PC-3 (cell line): Measurements from ENCODE around the gene FANCE.

ENCODE experiments used
- EZH2 ChIP-seq: fragments of 300-600 bp; sonication (generic); IDR thresholded peaks from one replicate; pipeline ENCODE4 v1.6.1; 2017; ENCODE audit warnings: antibody characterized with exemption, mild to moderate bottlenecking, low read length; ENCODE audit not compliant: unreplicated experiment
- EZH2phosphoT487 ChIP-seq: fragments of 300-600 bp; sonication (generic); IDR thresholded peaks from 2 replicates; pipeline ENCODE4 v1.6.1; 2018; ENCODE audit warnings: mild to moderate bottlenecking, antibody characterized with exemption, low read length, borderline replicate concordance
- TF ChIP-seq, protein P1 (sequence below): fragments of 300-600 bp; sonication (generic); conservative IDR thresholded peaks from 2 replicates; pipeline ENCODE4 v1.5.1; 2017; ENCODE audit warnings: antibody characterized with exemption, low read depth, mild to moderate bottlenecking, low read length

DNA sequence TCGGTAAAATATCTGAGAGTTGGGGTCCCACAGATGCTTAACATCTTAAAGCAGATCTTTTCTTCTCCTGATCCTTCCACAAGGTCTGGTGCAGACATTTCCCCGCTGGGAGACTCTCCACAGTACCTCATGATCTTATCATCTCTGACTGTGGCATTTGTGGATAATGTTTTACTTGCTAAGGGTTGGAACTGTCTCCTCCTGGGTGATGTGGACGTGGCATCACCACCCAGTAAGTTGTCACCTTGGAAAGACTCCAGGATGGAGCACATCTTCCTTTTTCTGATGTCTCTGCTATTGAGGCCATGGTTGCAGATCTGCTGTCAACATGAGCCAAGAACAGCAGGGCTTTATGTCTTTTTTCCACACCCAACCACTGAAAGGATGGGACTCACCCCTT lies 42.0 kb upstream of the FANCE start:
- TF ChIP-seq, protein P1, sequence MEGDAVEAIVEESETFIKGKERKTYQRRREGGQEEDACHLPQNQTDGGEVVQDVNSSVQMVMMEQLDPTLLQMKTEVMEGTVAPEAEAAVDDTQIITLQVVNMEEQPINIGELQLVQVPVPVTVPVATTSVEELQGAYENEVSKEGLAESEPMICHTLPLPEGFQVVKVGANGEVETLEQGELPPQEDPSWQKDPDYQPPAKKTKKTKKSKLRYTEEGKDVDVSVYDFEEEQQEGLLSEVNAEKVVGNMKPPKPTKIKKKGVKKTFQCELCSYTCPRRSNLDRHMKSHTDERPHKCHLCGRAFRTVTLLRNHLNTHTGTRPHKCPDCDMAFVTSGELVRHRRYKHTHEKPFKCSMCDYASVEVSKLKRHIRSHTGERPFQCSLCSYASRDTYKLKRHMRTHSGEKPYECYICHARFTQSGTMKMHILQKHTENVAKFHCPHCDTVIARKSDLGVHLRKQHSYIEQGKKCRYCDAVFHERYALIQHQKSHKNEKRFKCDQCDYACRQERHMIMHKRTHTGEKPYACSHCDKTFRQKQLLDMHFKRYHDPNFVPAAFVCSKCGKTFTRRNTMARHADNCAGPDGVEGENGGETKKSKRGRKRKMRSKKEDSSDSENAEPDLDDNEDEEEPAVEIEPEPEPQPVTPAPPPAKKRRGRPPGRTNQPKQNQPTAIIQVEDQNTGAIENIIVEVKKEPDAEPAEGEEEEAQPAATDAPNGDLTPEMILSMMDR: no peak
- TF ChIP-seq EZH2 (no peak), EZH2phosphoT487 (no peak)
